ENCODE results near the gene LMO1. TPM values are rescaled to one million over a fixed set of nuclear protein-coding genes. Genes with fewer than 3 reads are reported as not detected.

Gene LMO1
- total and polyA plus RNA-seq, 10 of the 15 experiments (the other 5 are each of a cell fraction or from before 2014, with no cell fraction given) = not detected

GRCh38 chr11:8194956-8195355, 68.7 kb downstream of the LMO1 start:
- no peak overlapping the region for H2AFZ ChIP-seq (ENCODE audit: control insufficient read depth, low read depth, low read length)
- TF ChIP-seq TAF1 (IDR thresholded peaks at IDR 0.05; ENCODE audit: borderline replicate concordance, low read depth, low read length) (no peak), E2F4 (IDR thresholded peaks at IDR 0.05; ENCODE audit: low read depth, low read length) (no peak), EP300 (IDR thresholded peaks at IDR 0.05; ENCODE audit: borderline replicate concordance in 1 of 2, control insufficient read depth in 1 of 2, low read depth in 2 of 2, low read length in 2 of 2) (no peak), NKRF (conservative IDR thresholded peaks at IDR 0.05) (no peak), ZNF24 (IDR thresholded peaks at IDR 0.05) (no peak), NBN (IDR thresholded peaks at IDR 0.05) (no peak), ELK1 (IDR thresholded peaks at IDR 0.05; ENCODE audit: low read depth, low read length) (no peak), ZBTB40 (IDR thresholded peaks at IDR 0.05; ENCODE audit: borderline replicate concordance) (no peak), SIN3A (IDR thresholded peaks at IDR 0.05; ENCODE audit: low read depth, low read length) (no peak)
- DNase-seq (ENCODE audit: low read depth, low spot score) (no peak), FAIRE-seq (no peak), ATAC-seq (no peak)
- H3K4me2 ChIP-seq (ENCODE audit: control insufficient read depth, insufficient read depth) = no peak overlapping the region
- no peaks in the 10 kb centered on the region; a peak in 1 of 4 replicates for H3K27me3 ChIP-seq (replicated peaks in 1 of 2; ENCODE audit: control insufficient read depth in 2 of 2, insufficient read depth in 2 of 2, low read length in 1 of 2)
- intact Hi-C loops (cut with micrococcal nuclease; ENCODE audit: unreplicated experiment) (loop anchor here (5.0 kb wide), 1 partner anchor 67 kb away; the partner anchor contains the start of gene LMO1), in situ Hi-C loops (cut with MboI) (no loop called here)
- no peaks in the 10 kb centered on the region for H4K20me1 ChIP-seq (ENCODE audit: control insufficient read depth, insufficient read depth)
- no peaks in the 10 kb centered on the region for H3K36me3 ChIP-seq (ENCODE audit: control insufficient read depth in 2 of 2, insufficient read depth in 2 of 2, low read length in 1 of 2)
- RAD21 ChIA-PET (ENCODE audit: unreplicated experiment) = interaction anchor here (2.6 to 3.0 kb wide), 3 partner anchors 8 to 372 kb away, joined by 19 to 22 read pairs (median 20); no protein-coding TSS in a partner anchor
- H3K79me2 ChIP-seq (ENCODE audit: control insufficient read depth, insufficient read depth, low read length) = no peaks in the 10 kb centered on the region
- H3K4me3 ChIP-seq = no peak overlapping the region
- CTCF ChIA-PET = interaction anchor here (1.0 to 5.5 kb wide), 9 partner anchors 9 to 404 kb away, joined by 3 to 132 read pairs (median 5); partner anchors contain the start of gene LMO1
- H3K9me3 ChIP-seq (replicated peaks; ENCODE audit: control insufficient read depth, insufficient read depth, low read length) = no peaks in the 10 kb centered on the region
- BruUV-seq (replicated peaks) = no TSS peak
- 26% methylated on average over 4 of the region's 4 CpGs for WGBS (ENCODE audit: insufficient coverage, insufficient replicate concordance, low lambda C conversion rate, missing lambda C conversion rate)
- H3K27ac ChIP-seq (ENCODE audit: control insufficient read depth, insufficient read depth) = no peak overlapping the region
- H3K4me1 ChIP-seq (ENCODE audit: control insufficient read depth, insufficient read depth, low read length) = no peaks in the 10 kb centered on the region
- H3K9ac ChIP-seq (ENCODE audit: control insufficient read depth, insufficient read depth, low read length) = no peak overlapping the region
- SMC1A ChIA-PET (ENCODE audit: uncharacterized antibody, unreplicated experiment) = interaction anchor here (0.7 to 3.1 kb wide), 7 partner anchors 9 to 483 kb away, joined by 3 to 28 read pairs (median 5); partner anchors contain the start of gene LMO1
- POLR2A ChIA-PET = interaction anchor here (1.6 kb wide), 2 partner anchors 9 to 13 kb away, joined by 4 to 5 read pairs; no protein-coding TSS in a partner anchor

Data from GM12878 (cell line).